ENCODE data around the gene MERTK.
"Not testable (repeated sequence)": the region's sequence is repeated elsewhere in the genome, so short reads cannot be mapped to it uniquely, and the experiment has no call there.

GRCh38 chr2:111911295-111911977 is 13.0 kb downstream of the MERTK start:
- not testable (repeated sequence) for TF ChIP-seq CTCF, POLR2A (IDR thresholded peaks at IDR 0.05)
